Osteocyte (in vitro differentiated cells): ENCODE data around the gene XRCC3. TPM values are rescaled to one million over a fixed set of nuclear protein-coding genes. Genes with fewer than 3 reads are reported as not detected.
A peak's percentile ranks its signal among the peaks of the same experiment; 100 is the strongest.

Experiments
- DNase-seq: peaks from one replicate; pipeline ENCODE4 v3.0.0; 2021; ENCODE audit warnings: mixed read lengths; ENCODE audit not compliant: unreplicated experiment; ENCODE audit errors: extremely low spot score
- H3K27ac Mint-ChIP-seq: one replicate; pipeline ENCODE4 v1.8.0; 2021; ENCODE audit warnings: mild to moderate bottlenecking, mixed read lengths; ENCODE audit not compliant: unreplicated experiment
- H3K27me3 Mint-ChIP-seq: one replicate; pipeline ENCODE4 v1.8.0; 2021; ENCODE audit warnings: mixed read lengths; ENCODE audit not compliant: unreplicated experiment
- H3K36me3 Mint-ChIP-seq: one replicate; pipeline ENCODE4 v1.8.0; 2021; ENCODE audit warnings: mixed read lengths; ENCODE audit not compliant: unreplicated experiment
- H3K4me1 Mint-ChIP-seq: one replicate; pipeline ENCODE4 v1.8.0; 2021; ENCODE audit warnings: mixed read lengths; ENCODE audit not compliant: unreplicated experiment
- H3K4me3 Mint-ChIP-seq: one replicate; pipeline ENCODE4 v1.8.0; 2021; ENCODE audit warnings: mild to moderate bottlenecking, moderate library complexity, mixed read lengths; ENCODE audit not compliant: unreplicated experiment
- H3K9me3 Mint-ChIP-seq: one replicate; pipeline ENCODE4 v1.8.0; 2021; ENCODE audit warnings: mixed read lengths; ENCODE audit not compliant: unreplicated experiment
- total RNA-seq: library from RNA; stranded (reverse); gene quantifications from 2 replicates; pipeline ENCODE4 v1.2.1, GENCODE V29; 2021
- TF ChIP-seq, protein P1 (sequence below): fragments of 200-600 bp; sonication (generic); IDR thresholded peaks from 2 replicates; pipeline ENCODE4 v1.5.0; 2021; ENCODE audit warnings: antibody characterized with exemption, mild to moderate bottlenecking, moderate library complexity

Gene XRCC3
- total RNA-seq, 1 donor from 2014 or later = 7.5 TPM

DNA sequence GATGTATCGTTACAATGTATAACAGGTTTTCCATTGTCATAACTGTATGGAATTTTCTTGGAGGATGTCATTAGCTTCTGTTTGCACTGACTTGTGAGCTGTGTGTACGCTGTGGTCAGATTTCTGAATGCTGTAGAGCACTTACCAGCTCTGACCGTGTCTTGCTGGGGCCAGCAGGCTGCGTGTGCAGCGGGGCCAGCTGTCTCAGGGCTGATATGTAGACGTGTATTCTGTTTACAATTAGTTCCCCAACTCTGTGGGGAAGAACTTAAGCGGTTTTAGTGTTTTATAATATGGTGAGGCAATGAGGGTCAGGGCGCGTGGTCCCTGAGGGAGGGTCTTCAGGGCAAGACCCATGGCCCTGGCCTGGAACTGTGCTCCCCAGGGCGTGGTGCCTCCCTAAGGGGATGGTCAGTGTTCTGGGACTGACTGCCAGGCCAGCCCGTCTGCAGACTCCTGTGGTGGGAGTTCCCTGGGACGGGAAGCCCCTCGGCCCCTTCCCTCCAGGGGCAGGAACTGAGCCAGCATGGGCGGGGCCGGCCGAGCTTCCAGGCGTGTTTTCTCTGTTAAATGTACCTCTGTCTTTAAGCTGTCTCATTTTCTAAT lies 18.7 kb downstream of the XRCC3 start:
- TF ChIP-seq, protein P1, sequence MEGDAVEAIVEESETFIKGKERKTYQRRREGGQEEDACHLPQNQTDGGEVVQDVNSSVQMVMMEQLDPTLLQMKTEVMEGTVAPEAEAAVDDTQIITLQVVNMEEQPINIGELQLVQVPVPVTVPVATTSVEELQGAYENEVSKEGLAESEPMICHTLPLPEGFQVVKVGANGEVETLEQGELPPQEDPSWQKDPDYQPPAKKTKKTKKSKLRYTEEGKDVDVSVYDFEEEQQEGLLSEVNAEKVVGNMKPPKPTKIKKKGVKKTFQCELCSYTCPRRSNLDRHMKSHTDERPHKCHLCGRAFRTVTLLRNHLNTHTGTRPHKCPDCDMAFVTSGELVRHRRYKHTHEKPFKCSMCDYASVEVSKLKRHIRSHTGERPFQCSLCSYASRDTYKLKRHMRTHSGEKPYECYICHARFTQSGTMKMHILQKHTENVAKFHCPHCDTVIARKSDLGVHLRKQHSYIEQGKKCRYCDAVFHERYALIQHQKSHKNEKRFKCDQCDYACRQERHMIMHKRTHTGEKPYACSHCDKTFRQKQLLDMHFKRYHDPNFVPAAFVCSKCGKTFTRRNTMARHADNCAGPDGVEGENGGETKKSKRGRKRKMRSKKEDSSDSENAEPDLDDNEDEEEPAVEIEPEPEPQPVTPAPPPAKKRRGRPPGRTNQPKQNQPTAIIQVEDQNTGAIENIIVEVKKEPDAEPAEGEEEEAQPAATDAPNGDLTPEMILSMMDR = no peak
- Mint-ChIP-seq H3K4me3 (no peak overlapping the region), H3K36me3 (peaks cover 19% of the 10 kb centered on the region), H3K27ac (peak overlapping the region; percentile 75), H3K9me3 (no peaks in the 10 kb centered on the region), H3K27me3 (no peaks in the 10 kb centered on the region), H3K4me1 (peaks cover 23% of the 10 kb centered on the region)
- peak; percentile 85 for DNase-seq

DNA sequence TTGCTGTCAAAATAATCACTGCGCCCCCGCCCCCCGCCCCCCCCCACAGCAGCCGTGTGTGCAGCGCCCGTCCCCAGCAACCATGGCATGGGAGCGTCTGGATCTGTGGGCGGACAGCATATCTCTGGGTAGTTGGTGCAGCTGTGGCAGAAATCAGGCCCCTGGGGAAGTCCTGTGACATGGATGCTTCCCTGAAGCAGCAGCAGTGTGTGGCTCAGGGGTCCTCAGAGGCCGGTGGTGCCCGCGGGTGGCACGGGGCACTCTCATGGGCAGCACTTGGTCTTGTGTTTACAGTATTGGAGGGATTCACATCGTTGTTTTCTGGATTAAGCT lies 19.2 kb downstream of the XRCC3 start:
- peaks cover 23% of the 10 kb centered on the region for H3K4me1 Mint-ChIP-seq
- peak overlapping the region; percentile 75 for H3K27ac Mint-ChIP-seq
- H3K27me3 Mint-ChIP-seq = no peaks in the 10 kb centered on the region
- H3K4me3 Mint-ChIP-seq = no peak overlapping the region
- H3K9me3 Mint-ChIP-seq = no peaks in the 10 kb centered on the region
- no peak for DNase-seq
- H3K36me3 Mint-ChIP-seq = peaks cover 17% of the 10 kb centered on the region
- TF ChIP-seq, protein P1 = no peak

DNA sequence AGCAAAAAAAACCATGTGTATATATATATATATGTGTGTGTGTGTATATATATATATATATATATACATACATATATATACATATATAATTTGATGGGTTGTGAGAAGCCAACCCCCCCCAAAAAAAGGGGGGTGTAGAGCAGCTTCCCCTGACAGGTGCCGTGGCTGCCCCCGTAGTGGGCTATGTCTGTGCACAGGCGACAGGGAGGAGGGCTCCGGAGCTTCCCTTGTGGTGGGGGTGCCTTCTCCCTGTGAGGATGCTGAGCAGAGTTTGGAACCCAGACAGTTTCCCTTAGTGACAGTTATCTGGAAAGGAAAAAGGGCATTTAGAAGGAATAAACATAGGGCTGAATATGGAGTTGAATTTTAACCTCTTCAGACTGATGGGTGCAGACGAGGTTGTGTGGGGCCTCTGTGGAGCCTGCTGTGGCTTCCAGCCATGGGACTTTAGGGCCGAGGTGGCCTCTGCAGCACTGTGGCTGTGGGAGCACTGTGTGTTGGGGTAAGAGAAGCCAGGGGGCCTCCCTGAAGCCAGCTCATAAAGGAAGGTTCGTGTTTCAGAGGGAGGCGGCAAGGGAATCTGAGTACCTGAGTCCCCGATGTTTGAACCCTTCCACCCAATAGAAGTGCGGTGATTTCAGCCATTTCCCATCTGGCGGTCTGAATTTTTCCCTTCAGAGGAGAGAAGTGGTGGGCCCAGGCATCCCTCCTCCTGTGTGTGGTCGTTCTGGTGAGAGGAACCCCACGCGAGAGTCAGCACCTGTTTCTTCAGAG lies 19.8 kb downstream of the XRCC3 start:
- Mint-ChIP-seq H3K27me3 (no peaks in the 10 kb centered on the region), H3K4me1 (peaks cover 23% of the 10 kb centered on the region), H3K9me3 (no peaks in the 10 kb centered on the region), H3K27ac (peak overlapping the region; percentile 75), H3K36me3 (peaks cover 17% of the 10 kb centered on the region), H3K4me3 (no peak overlapping the region)
- DNase-seq = no peak
- TF ChIP-seq, protein P1 = no peak

DNA sequence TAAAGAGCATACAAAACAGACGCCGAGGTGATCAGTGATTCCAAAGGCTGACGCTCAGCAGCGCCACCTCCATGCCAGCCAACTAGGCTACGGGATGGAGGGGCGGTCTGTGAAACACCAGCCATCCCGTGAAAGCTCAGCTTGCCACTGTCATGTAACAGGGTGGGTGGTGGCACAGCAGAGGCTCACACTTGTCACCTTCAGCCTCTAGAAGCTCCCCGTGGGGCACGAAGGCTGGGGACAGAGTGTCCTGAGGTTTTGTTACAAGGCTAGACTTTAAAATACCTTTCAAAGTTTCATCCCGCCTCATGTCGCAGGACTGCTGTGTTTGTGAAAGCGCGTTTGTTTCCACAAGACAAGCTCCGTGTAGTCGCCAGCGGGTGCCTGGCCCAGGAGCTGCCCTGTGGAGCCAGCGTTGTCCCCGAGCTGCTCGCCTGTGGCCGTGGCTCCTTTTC lies 20.7 kb downstream of the XRCC3 start:
- no peak overlapping the region for H3K4me3 Mint-ChIP-seq
- no peaks in the 10 kb centered on the region for H3K27me3 Mint-ChIP-seq
- peaks cover 18% of the 10 kb centered on the region for H3K36me3 Mint-ChIP-seq
- no peaks in the 10 kb centered on the region for H3K9me3 Mint-ChIP-seq
- TF ChIP-seq, protein P1 = no peak
- no peak overlapping the region for H3K27ac Mint-ChIP-seq
- DNase-seq = no peak
- peaks cover 23% of the 10 kb centered on the region for H3K4me1 Mint-ChIP-seq

DNA sequence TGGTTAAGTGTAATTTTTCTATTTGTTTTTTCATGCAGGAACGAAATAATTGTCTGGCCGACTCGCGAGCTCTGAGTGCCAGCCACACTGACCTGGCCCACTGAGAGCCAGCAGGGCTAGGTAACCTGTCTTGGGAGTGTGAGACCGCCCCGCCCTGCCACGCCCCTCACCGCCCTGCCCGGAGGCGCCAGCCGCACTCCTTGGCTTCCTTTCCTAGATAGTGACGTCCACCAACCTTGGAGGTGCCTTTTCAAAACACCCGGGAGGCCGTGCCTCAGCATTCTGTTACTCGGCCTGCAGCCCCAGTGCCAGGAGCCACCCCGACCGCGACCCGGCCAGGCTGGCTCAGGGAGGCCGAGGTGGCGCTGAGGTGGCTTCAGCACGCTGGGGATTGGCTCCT lies 21.7 kb downstream of the XRCC3 start:
- TF ChIP-seq, protein P1 = no peak
- no peaks in the 10 kb centered on the region for H3K27me3 Mint-ChIP-seq
- H3K27ac Mint-ChIP-seq = no peak overlapping the region
- DNase-seq = no peak
- no peaks in the 10 kb centered on the region for H3K9me3 Mint-ChIP-seq
- H3K4me1 Mint-ChIP-seq = peaks cover 25% of the 10 kb centered on the region
- peaks cover 21% of the 10 kb centered on the region for H3K36me3 Mint-ChIP-seq
- H3K4me3 Mint-ChIP-seq = no peak overlapping the region
